A673 (cell line): Measurements from ENCODE around the gene NNMT. TPM values are rescaled to one million over a fixed set of nuclear protein-coding genes. Genes with fewer than 3 reads are reported as not detected.

Experiments
- BruUV-seq: library from RNA; stranded (reverse); fragments of 400-500 nt; replicated peaks from 2 replicates; lab custom pipeline; 2021; lab: Mats Ljungman, UMichigan
- CTCF ChIA-PET: fragments of 300-600 bp; sonication (Branson Sonifier 250); formaldehyde crosslinking; loops from one replicate; lab custom pipeline; 2022; ENCODE audit warnings: antibody characterized with exemption; lab: Charles Lee
- POLR2A ChIA-PET: fragments of 300-600 bp; sonication (Branson Sonifier 250); formaldehyde crosslinking; loops from one replicate; lab custom pipeline; 2022; ENCODE audit warnings: antibody characterized with exemption; ENCODE audit not compliant: low non-redundant PET; lab: Charles Lee
- DNase-seq: peaks from one replicate; pipeline ENCODE4 v3.0.0-alpha.2; 2015; ENCODE audit warnings: low spot score
- H3K27ac ChIP-seq: fragments of 200-600 bp; sonication (generic); 2 replicates; pipeline ENCODE4 v1.5.1; 2016; ENCODE audit warnings: mixed run types, low read depth, mild to moderate bottlenecking, mixed read lengths, antibody characterized with exemption, low read length; ENCODE audit not compliant: poor library complexity, severe bottlenecking
- H3K27me3 ChIP-seq: fragments of 200-600 bp; sonication (generic); replicated peaks from 2 replicates; pipeline ENCODE4 v1.6.1; 2017; ENCODE audit warnings: mixed run types, low read depth, mild to moderate bottlenecking, mixed read lengths, antibody characterized with exemption, low read length; ENCODE audit not compliant: insufficient read depth, poor library complexity
- H3K36me3 ChIP-seq: fragments of 200-600 bp; sonication (generic); 2 replicates; pipeline ENCODE4 v1.6.1; 2016; ENCODE audit warnings: mixed run types, mild to moderate bottlenecking, mixed read lengths, antibody characterized with exemption, low read length; ENCODE audit not compliant: insufficient read depth, poor library complexity, severe bottlenecking
- H3K4me1 ChIP-seq: fragments of 200-600 bp; sonication (generic); 2 replicates; pipeline ENCODE4 v1.6.1; 2017; ENCODE audit warnings: mixed run types, mild to moderate bottlenecking, mixed read lengths, antibody characterized with exemption, low read length; ENCODE audit not compliant: insufficient read depth, poor library complexity, severe bottlenecking
- H3K4me3 ChIP-seq: fragments of 200-600 bp; sonication (generic); 2 replicates; pipeline ENCODE4 v1.5.1; 2016; ENCODE audit warnings: low read depth, mixed run types, mild to moderate bottlenecking, mixed read lengths, low read length; ENCODE audit not compliant: poor library complexity, severe bottlenecking
- H3K9me3 ChIP-seq: fragments of 200-600 bp; sonication (generic); 2 replicates; pipeline ENCODE4 v1.6.1; 2016; ENCODE audit warnings: mixed run types, low read depth, mild to moderate bottlenecking, mixed read lengths, antibody characterized with exemption, low read length; ENCODE audit not compliant: poor library complexity, severe bottlenecking
- CTCF ChIP-seq: fragments of 300-800, 200-600 bp; sonication (generic); conservative IDR thresholded peaks from 2 replicates; pipeline ENCODE4 v1.5.1; 2017; ENCODE audit warnings: low read depth, mild to moderate bottlenecking, antibody characterized with exemption, low read length, moderate library complexity, mixed read lengths
- EZH2 ChIP-seq: fragments of 200-600 bp; sonication (generic); IDR thresholded peaks from 2 replicates; pipeline ENCODE4 v1.6.1; 2017; ENCODE audit warnings: borderline replicate concordance, low read depth, mild to moderate bottlenecking, mixed read lengths, antibody characterized with exemption, low read length; ENCODE audit not compliant: poor library complexity, severe bottlenecking
- intact Hi-C: fragments of 100-400 bp; cut with micrococcal nuclease; formaldehyde crosslinking; loops from one replicate; pipeline ENCODE4 v1.10.0; 2022; ENCODE audit not compliant: unreplicated experiment
- total RNA-seq: library from RNA; stranded (reverse); gene quantifications from 2 replicates; pipeline ENCODE4 v1.2.3, GENCODE V29; 2021

NNMT gene
- total RNA-seq, 1 experiment from 2014 or later: 0.64 TPM

- H3K4me3 ChIP-seq: no peak overlapping the region
- no peaks in the 10 kb centered on the region for H3K4me1 ChIP-seq
- no TSS peak for BruUV-seq
- no peaks in the 10 kb centered on the region for H3K36me3 ChIP-seq
- POLR2A ChIA-PET: no interaction called here
- no peak for DNase-seq
- no peak overlapping the region for H3K27ac ChIP-seq
- H3K9me3 ChIP-seq: no peaks in the 10 kb centered on the region
- peaks cover 30% of the 10 kb centered on the region for H3K27me3 ChIP-seq
- TF ChIP-seq EZH2 (no peak), CTCF (no peak)
- CTCF ChIA-PET: no interaction called here
- intact Hi-C loops: no loop called here
Measured at GRCh38 chr11:114290503-114291235, 5.5 kb upstream of the NNMT start.

GRCh38 chr11:114291381-114291780, 4.8 kb upstream of the NNMT start:
- intact Hi-C loops: no loop called here
- Histone ChIP-seq H3K27ac (no peak overlapping the region), H3K36me3 (no peaks in the 10 kb centered on the region), H3K27me3 (peaks cover 30% of the 10 kb centered on the region), H3K9me3 (no peaks in the 10 kb centered on the region), H3K4me3 (no peak overlapping the region), H3K4me1 (no peaks in the 10 kb centered on the region)
- CTCF ChIA-PET: no interaction called here
- BruUV-seq: no TSS peak
- POLR2A ChIA-PET: no interaction called here
- no peak for DNase-seq
- TF ChIP-seq CTCF: no peak
- TF ChIP-seq EZH2: no peak

- POLR2A ChIA-PET: no interaction called here
- Histone ChIP-seq H3K27me3 (peaks cover 30% of the 10 kb centered on the region), H3K27ac (no peak overlapping the region), H3K9me3 (no peaks in the 10 kb centered on the region), H3K36me3 (no peaks in the 10 kb centered on the region), H3K4me3 (no peak overlapping the region), H3K4me1 (no peaks in the 10 kb centered on the region)
- CTCF ChIA-PET: no interaction called here
- DNase-seq: no peak
- intact Hi-C loops: no loop called here
- TF ChIP-seq EZH2 (no peak), CTCF (no peak)
- BruUV-seq: no TSS peak
Measured at GRCh38 chr11:114291842-114292680, 4.1 kb upstream of the NNMT start.
